ENCODE measurements around the gene LRRC63.

LRRC63 gene

GRCh38 chr13:46315491-46316075 lies 103.9 kb downstream of the LRRC63 start:
- DNase-seq (ENCODE audit: extremely low spot score) = no peak
- POLR2A ChIA-PET = no interaction called here
- no peak for TF ChIP-seq CTCF (IDR thresholded peaks at IDR 0.05; ENCODE audit: control extremely low read depth, extremely low read depth, low read depth, missing control alignments)
- CTCF ChIA-PET = interaction anchor here (1.7 to 2.3 kb wide), 2 partner anchors 23 to 508 kb away, joined by 5 to 7 read pairs; no protein-coding TSS in a partner anchor

DNA sequence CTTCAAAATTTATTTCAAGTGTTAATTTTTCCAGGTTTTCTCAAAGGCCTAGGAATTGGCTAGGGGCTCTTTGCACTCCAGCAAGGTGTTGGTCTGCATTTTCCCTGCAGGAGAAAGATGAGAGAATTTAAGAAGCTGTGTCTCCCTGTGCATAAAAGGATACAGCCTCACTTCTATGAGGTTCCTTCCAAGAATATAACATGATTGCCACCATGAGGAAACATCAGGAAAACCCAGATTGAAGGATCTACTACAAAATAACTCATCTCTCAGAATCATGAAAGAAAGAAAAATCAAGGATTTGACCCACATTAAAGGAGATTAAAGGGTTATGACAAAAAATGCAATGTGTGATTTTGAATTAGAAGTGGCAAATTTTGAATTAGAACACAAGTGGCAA lies 105.4 kb downstream of the LRRC63 start:
- CTCF ChIA-PET = no interaction called here
- DNase-seq (ENCODE audit: extremely low spot score) = no peak
- TF ChIP-seq CTCF (IDR thresholded peaks at IDR 0.05; ENCODE audit: control extremely low read depth, extremely low read depth, low read depth, missing control alignments) = no peak
- POLR2A ChIA-PET = no interaction called here

DNA sequence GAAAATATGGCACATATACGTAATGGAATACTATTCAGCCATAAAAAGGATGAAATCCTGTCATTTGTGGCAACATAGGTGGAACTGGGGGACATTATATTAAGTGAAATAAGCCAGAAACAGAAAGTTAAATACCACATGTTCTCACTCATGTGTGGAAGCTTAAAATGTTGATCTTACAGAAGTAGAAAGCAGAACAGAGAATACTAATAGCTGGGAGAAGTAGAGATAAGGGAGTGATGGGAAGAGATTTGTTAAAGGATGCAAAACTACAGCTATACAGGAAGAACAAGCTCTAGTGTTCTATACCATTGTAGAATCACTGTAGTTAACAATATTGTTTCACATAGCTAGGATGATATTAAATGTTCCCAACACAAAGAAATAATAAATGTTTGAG lies 107.3 kb downstream of the LRRC63 start:
- no peak for DNase-seq (ENCODE audit: extremely low spot score)
- POLR2A ChIA-PET = no interaction called here
- TF ChIP-seq CTCF (IDR thresholded peaks at IDR 0.05; ENCODE audit: control extremely low read depth, extremely low read depth, low read depth, missing control alignments) = no peak
- CTCF ChIA-PET = interaction anchor here (1.2 to 1.8 kb wide), 3 partner anchors 10 to 30 kb away, joined by 3 to 5 read pairs (median 5); no protein-coding TSS in a partner anchor

GRCh38 chr13:46320406-46320805 lies 108.7 kb downstream of the LRRC63 start:
- no peak for DNase-seq (ENCODE audit: extremely low spot score)
- no peak for TF ChIP-seq CTCF (IDR thresholded peaks at IDR 0.05; ENCODE audit: control extremely low read depth, extremely low read depth, low read depth, missing control alignments)
- ChIA-PET CTCF (interaction anchor here (1.1 to 2.0 kb wide), 9 partner anchors 8 to 697 kb away, joined by 3 to 15 read pairs (median 5); no protein-coding TSS in a partner anchor), POLR2A (no interaction called here)

- no peak for TF ChIP-seq CTCF (IDR thresholded peaks at IDR 0.05; ENCODE audit: control extremely low read depth, extremely low read depth, low read depth, missing control alignments)
- ChIA-PET POLR2A (no interaction called here), CTCF (interaction anchor here (0.6 to 2.0 kb wide), 22 partner anchors 8 to 808 kb away, joined by 3 to 15 read pairs (median 3); no protein-coding TSS in a partner anchor)
- DNase-seq (ENCODE audit: extremely low spot score) = no peak
Observed at GRCh38 chr13:46320821-46321220, 109.1 kb downstream of the LRRC63 start.

DNA sequence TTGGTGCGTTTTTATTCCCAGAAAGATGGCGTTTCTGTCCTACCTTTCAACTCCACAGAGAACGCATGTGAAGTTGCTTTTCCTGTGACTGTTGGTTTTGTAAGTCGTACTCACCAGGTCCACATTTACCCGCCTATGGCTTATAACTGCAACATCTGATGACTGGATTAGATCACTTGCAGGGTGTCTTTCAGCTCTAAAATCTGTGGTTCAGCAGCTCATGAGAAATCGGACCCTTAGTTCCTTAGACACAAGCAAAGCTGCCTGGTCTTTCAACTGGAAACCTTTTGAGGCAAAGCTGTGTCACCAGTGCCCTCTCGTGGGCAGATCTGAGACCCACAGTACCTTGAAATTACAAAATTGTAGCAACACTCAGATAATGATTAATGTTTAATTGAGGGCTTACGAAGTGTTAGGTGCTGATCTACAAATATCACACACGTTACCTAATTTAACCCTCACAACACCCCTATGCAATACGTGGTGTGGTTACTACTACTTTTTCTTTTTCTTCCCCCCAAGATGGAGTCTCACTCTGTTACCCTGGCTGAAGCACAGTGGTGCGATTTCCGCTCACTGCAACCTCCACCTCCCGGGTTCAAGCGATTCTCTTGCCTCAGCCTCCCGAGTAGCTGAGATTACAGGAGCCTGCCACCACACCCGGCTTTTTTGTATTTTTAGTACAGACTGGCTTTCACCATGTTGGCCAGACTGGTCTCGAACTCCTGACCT lies 109.9 kb downstream of the LRRC63 start:
- CTCF ChIA-PET = interaction anchor here (0.6 to 2.0 kb wide), 29 partner anchors 9 to 809 kb away, joined by 3 to 15 read pairs (median 3); partner anchors contain the start of gene ZC3H13
- DNase-seq (ENCODE audit: extremely low spot score) = peak; percentile 74
- TF ChIP-seq CTCF (IDR thresholded peaks at IDR 0.05; ENCODE audit: control extremely low read depth, extremely low read depth, low read depth, missing control alignments) = peak; percentile 89
- POLR2A ChIA-PET = no interaction called here

All from GM10248 (cell line).